H9 (cell line): ENCODE results near the gene PITX1. TPM values are rescaled to one million over a fixed set of nuclear protein-coding genes. Genes with fewer than 3 reads are reported as not detected.
A peak's percentile ranks its signal among the peaks of the same experiment; 100 is the strongest.

Experiments
- DNase-seq: peaks from one replicate; pipeline ENCODE4 v3.0.0-alpha.2; 2017
- H2AFZ ChIP-seq: one replicate; pipeline ENCODE4 v1.6.1; 2013; ENCODE audit warnings: mild to moderate bottlenecking, low read length, control low read depth, moderate library complexity
- H2AK5ac ChIP-seq: 2 replicates; pipeline ENCODE4 v1.6.1; 2013; ENCODE audit warnings: low read length, control low read depth, mixed read lengths; ENCODE audit not compliant: insufficient read length
- H2BK120ac ChIP-seq: one replicate; pipeline ENCODE4 v1.6.1; 2013; ENCODE audit warnings: low read depth, mild to moderate bottlenecking, low read length, control low read depth, inconsistent platforms; ENCODE audit not compliant: poor library complexity, severe bottlenecking
- H2BK12ac ChIP-seq: 2 replicates; pipeline ENCODE4 v1.6.1; 2013; ENCODE audit warnings: low read length, control low read depth, mixed read lengths, low read depth; ENCODE audit not compliant: insufficient read length
- H2BK15ac ChIP-seq: 2 replicates; pipeline ENCODE4 v1.6.1; 2013; ENCODE audit warnings: low read depth, low read length, control low read depth
- H2BK20ac ChIP-seq: one replicate; pipeline ENCODE4 v1.6.1; 2013; ENCODE audit warnings: low read depth, mild to moderate bottlenecking, low read length, control low read depth, inconsistent platforms; ENCODE audit not compliant: poor library complexity, severe bottlenecking
- H2BK5ac ChIP-seq: 2 replicates; pipeline ENCODE4 v1.6.1; 2013; ENCODE audit warnings: low read length, control low read depth, mixed read lengths; ENCODE audit not compliant: insufficient read length
- H3K14ac ChIP-seq: 2 replicates; pipeline ENCODE4 v1.6.1; 2013; ENCODE audit warnings: low read length, control low read depth; ENCODE audit not compliant: insufficient read depth
- H3K18ac ChIP-seq: 2 replicates; pipeline ENCODE4 v1.6.1; 2013; ENCODE audit warnings: low read depth, mild to moderate bottlenecking, mixed read lengths, low read length, control low read depth; ENCODE audit not compliant: insufficient read length
- H3K23ac ChIP-seq: 2 replicates; pipeline ENCODE4 v1.6.1; 2013; ENCODE audit warnings: low read length, control low read depth, mixed read lengths, low read depth; ENCODE audit not compliant: insufficient read length
- H3K23me2 ChIP-seq: 2 replicates; pipeline ENCODE4 v1.6.1; 2013; ENCODE audit warnings: low read depth, mild to moderate bottlenecking, mixed read lengths, low read length, control low read depth; ENCODE audit not compliant: insufficient read length, poor library complexity, severe bottlenecking
- H3K27ac ChIP-seq: 2 replicates; pipeline ENCODE4 v1.5.1; 2013; ENCODE audit warnings: low read length, control low read depth, mixed read lengths, low read depth; ENCODE audit not compliant: insufficient read length
- H3K27me3 ChIP-seq: 2 replicates; pipeline ENCODE4 v1.6.1; 2013; ENCODE audit warnings: low read length, control low read depth, inconsistent platforms; ENCODE audit not compliant: insufficient read depth
- H3K4ac ChIP-seq: 2 replicates; pipeline ENCODE4 v1.6.1; 2013; ENCODE audit warnings: low read depth, mild to moderate bottlenecking, control low read depth, inconsistent platforms, low read length, moderate library complexity
- H3K4me1 ChIP-seq: 2 replicates; pipeline ENCODE4 v1.6.1; 2013; ENCODE audit warnings: low read length, control low read depth, inconsistent platforms; ENCODE audit not compliant: insufficient read depth
- H3K4me2 ChIP-seq: 2 replicates; pipeline ENCODE4 v1.6.1; 2013; ENCODE audit warnings: low read length, control low read depth, mixed read lengths; ENCODE audit not compliant: insufficient read length, insufficient read depth
- H3K56ac ChIP-seq: 2 replicates; pipeline ENCODE4 v1.6.1; 2013; ENCODE audit warnings: low read depth, mild to moderate bottlenecking, mixed read lengths, low read length, control low read depth; ENCODE audit not compliant: insufficient read length
- H3K79me1 ChIP-seq: 2 replicates; pipeline ENCODE4 v1.6.1; 2013; ENCODE audit warnings: low read depth, mild to moderate bottlenecking, moderate library complexity, low read length, control low read depth, inconsistent platforms; ENCODE audit not compliant: insufficient read depth, poor library complexity, severe bottlenecking
- H3K79me2 ChIP-seq: 2 replicates; pipeline ENCODE4 v1.6.1; 2013; ENCODE audit warnings: low read length, control low read depth, inconsistent platforms; ENCODE audit not compliant: insufficient read depth
- H3K9ac ChIP-seq: 2 replicates; pipeline ENCODE4 v1.6.1; 2013; ENCODE audit warnings: low read length, control low read depth, mixed read lengths; ENCODE audit not compliant: insufficient read length; ENCODE audit errors: extremely low read depth
- H3K9me3 ChIP-seq: one replicate; pipeline ENCODE4 v1.6.1; 2013; ENCODE audit warnings: low read depth, low read length, inconsistent platforms; ENCODE audit not compliant: control insufficient read depth
- H3T11ph ChIP-seq: one replicate; pipeline ENCODE4 v1.6.1; 2013; ENCODE audit warnings: mild to moderate bottlenecking, low read length, control low read depth, inconsistent platforms
- H4K20me1 ChIP-seq: one replicate; pipeline ENCODE4 v1.6.1; 2013; ENCODE audit not compliant: control insufficient read depth, insufficient read length, insufficient read depth
- H4K5ac ChIP-seq: 2 replicates; pipeline ENCODE4 v1.6.1; 2013; ENCODE audit warnings: low read depth, mild to moderate bottlenecking, mixed read lengths, low read length, control low read depth; ENCODE audit not compliant: insufficient read length
- H4K8ac ChIP-seq: replicated peaks from 2 replicates; pipeline ENCODE4 v1.6.1; 2013; ENCODE audit warnings: low read length, control low read depth, mixed read lengths, low read depth; ENCODE audit not compliant: insufficient read length
- H4K91ac ChIP-seq: 2 replicates; pipeline ENCODE4 v1.6.1; 2013; ENCODE audit warnings: low read depth, mild to moderate bottlenecking, moderate library complexity, mixed read lengths, low read length, control low read depth; ENCODE audit not compliant: insufficient read length
- H3K27ac Mint-ChIP-seq, 3 experiments: 2 replicates in 2 of 3; 3 replicates in 1 of 3; pipeline ENCODE4 v1.8.0; 2020 to 2021; ENCODE audit warnings: mixed read lengths in 3 of 3, mild to moderate bottlenecking in 1 of 3, moderate library complexity in 1 of 3
- H3K27me3 Mint-ChIP-seq: 2 replicates; pipeline ENCODE4 v1.8.0; 2021; ENCODE audit warnings: low read depth, mild to moderate bottlenecking, moderate library complexity, mixed read lengths
- H3K36me3 Mint-ChIP-seq, 3 experiments: 2 replicates in 2 of 3; 3 replicates in 1 of 3; pipeline ENCODE4 v1.8.0; 2020 to 2021; ENCODE audit warnings: low read depth in 3 of 3, mixed read lengths in 3 of 3; ENCODE audit not compliant: insufficient read depth in 1 of 3
- H3K4me1 Mint-ChIP-seq, 2 experiments: 2 replicates each; pipeline ENCODE4 v1.8.0; 2020; ENCODE audit warnings: mixed read lengths in 2 of 2
- H3K4me3 Mint-ChIP-seq, 2 experiments: 2 replicates in 1 of 2; 3 replicates in 1 of 2; pipeline ENCODE4 v1.8.0; 2020 to 2021; ENCODE audit warnings: mild to moderate bottlenecking in 2 of 2, mixed read lengths in 2 of 2, moderate library complexity in 1 of 2
- H3K9me3 Mint-ChIP-seq, 2 experiments: 2 replicates in 1 of 2; 3 replicates in 1 of 2; pipeline ENCODE4 v1.8.0; 2020; ENCODE audit warnings: mild to moderate bottlenecking in 2 of 2, mixed read lengths in 2 of 2, moderate library complexity in 1 of 2
- WGBS: extraction: QIAGEN DNeasy Blood & Tissue Kit; methylation state at CpG from one replicate; pipeline ENCODE4 v1.1.7; 2013; ENCODE audit warnings: missing lambda C conversion rate, low lambda C conversion rate, mixed read lengths; ENCODE audit not compliant: insufficient read length; ENCODE audit errors: extremely low coverage; 5-methylcytosine and 5-hydroxymethylcytosine counted together
- total RNA-seq: library from RNA; stranded (reverse); gene quantifications from 2 replicates; pipeline ENCODE4 v1.2.1, GENCODE V29; 2021
- TF ChIP-seq, protein P1 (sequence below): fragments of 200-600 bp; sonication (generic); conservative IDR thresholded peaks from 3 replicates; pipeline ENCODE4 v1.8.0; 2021; ENCODE audit warnings: antibody characterized with exemption, mild to moderate bottlenecking

Gene PITX1
- total RNA-seq, 1 experiment from 2014 or later, result not detected

DNA sequence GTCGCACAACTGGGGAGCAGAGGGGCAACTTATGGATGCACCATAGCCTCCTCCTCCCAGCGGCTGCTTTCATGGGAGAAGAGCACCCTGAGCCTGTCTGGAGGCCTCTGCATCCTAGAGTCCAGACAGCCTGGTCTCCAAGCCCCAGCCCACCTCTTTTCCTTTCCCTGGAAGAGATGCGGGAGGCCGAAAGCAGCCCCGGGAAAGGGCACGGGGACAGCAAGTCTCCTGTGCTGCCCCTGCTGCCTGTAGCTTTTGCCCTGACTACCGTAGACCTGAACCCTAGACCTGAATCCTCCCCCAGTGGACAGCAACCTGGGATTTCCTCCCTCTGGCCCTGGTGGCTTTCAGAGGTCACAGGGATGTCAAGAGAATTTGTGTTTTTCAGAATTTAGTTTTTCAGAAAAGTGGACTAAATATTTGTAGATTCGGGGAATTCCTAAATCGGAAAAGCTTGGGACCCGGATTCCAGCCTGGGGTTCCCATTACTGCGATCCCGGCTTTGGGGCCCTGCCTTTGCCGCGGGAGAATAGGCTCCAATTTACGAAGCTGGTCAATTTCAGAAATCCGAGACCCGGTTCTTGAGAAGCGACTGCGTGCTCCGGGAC is 4.3 kb upstream of the PITX1 start:
- Histone ChIP-seq H3K27ac (no peak overlapping the region), H2BK12ac (no peak overlapping the region), H2BK15ac (no peak overlapping the region), H4K5ac (no peak overlapping the region), H3T11ph (no peak overlapping the region), H3K79me1 (no peaks in the 10 kb centered on the region), H4K8ac (no peak overlapping the region), H3K23ac (no peak overlapping the region), H3K18ac (no peak overlapping the region), H3K27me3 (peaks cover 91% of the 10 kb centered on the region), H2BK5ac (no peak overlapping the region), H3K9ac (no peak overlapping the region), H3K4me2 (no peak overlapping the region), H2AK5ac (no peak overlapping the region), H3K56ac (no peak overlapping the region), H3K23me2 (peaks cover 10% of the 10 kb centered on the region), H3K4me1 (no peaks in the 10 kb centered on the region), H4K91ac (no peak overlapping the region), H4K20me1 (no peaks in the 10 kb centered on the region), H3K14ac (no peak overlapping the region), H3K79me2 (no peaks in the 10 kb centered on the region), H3K9me3 (no peaks in the 10 kb centered on the region), H2BK20ac (no peak overlapping the region), H3K4ac (no peak overlapping the region), H2BK120ac (no peak overlapping the region), H2AFZ (no peak overlapping the region)
- Mint-ChIP-seq H3K9me3 (peaks cover 0 to 5% of the 10 kb centered on the region in 2 experiments; a peak in 3 of 5 replicates), H3K4me3 (peak overlapping the region in 1 of 2 experiments; percentile 53; a peak in 2 of 5 replicates), H3K27ac (no peak overlapping the region), H3K36me3 (no peaks in the 10 kb centered on the region; a peak in 1 of 7 replicates), H3K27me3 (peaks cover 92% of the 10 kb centered on the region), H3K4me1 (peaks cover 8 to 15% of the 10 kb centered on the region in 2 experiments)
- TF ChIP-seq, protein P1, sequence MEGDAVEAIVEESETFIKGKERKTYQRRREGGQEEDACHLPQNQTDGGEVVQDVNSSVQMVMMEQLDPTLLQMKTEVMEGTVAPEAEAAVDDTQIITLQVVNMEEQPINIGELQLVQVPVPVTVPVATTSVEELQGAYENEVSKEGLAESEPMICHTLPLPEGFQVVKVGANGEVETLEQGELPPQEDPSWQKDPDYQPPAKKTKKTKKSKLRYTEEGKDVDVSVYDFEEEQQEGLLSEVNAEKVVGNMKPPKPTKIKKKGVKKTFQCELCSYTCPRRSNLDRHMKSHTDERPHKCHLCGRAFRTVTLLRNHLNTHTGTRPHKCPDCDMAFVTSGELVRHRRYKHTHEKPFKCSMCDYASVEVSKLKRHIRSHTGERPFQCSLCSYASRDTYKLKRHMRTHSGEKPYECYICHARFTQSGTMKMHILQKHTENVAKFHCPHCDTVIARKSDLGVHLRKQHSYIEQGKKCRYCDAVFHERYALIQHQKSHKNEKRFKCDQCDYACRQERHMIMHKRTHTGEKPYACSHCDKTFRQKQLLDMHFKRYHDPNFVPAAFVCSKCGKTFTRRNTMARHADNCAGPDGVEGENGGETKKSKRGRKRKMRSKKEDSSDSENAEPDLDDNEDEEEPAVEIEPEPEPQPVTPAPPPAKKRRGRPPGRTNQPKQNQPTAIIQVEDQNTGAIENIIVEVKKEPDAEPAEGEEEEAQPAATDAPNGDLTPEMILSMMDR, result no peak
- no peak for DNase-seq
- no CpG with 5 or more reads among the region's 20 CpGs for WGBS
